Cerebellar nuclear complex (tissue), 1 donor: ENCODE measurements around the gene CFB.
"Not testable (repeated sequence)": the region's sequence is repeated elsewhere in the genome, so short reads cannot be mapped to it uniquely, and the experiment has no call there.

Experiments used
- DNase-seq, 2 experiments: peaks; one replicate each; lab custom pipeline; 2025; lab: John Stamatoyannopoulos, UW

The CFB gene

GRCh38 chr6:31970604-31971271 lies 24.8 kb downstream of the CFB start:
- DNase-seq: no peak

GRCh38 chr6:31971279-31971992 lies 25.5 kb downstream of the CFB start:
- no peak for DNase-seq

GRCh38 chr6:31971993-31972708 lies 26.3 kb downstream of the CFB start, which contains the start of gene DXO:
TSS of gene DXO (minus strand) at chr6:31972138. CDS start at chr6:31971675, 463 bp downstream.
- peak; percentile 95 to 96 for DNase-seq

GRCh38 chr6:31972709-31973350 lies 26.9 kb downstream of the CFB start:
- DNase-seq: no peak

- DNase-seq: not testable (repeated sequence)
Observed at GRCh38 chr6:31976065-31976464, 30.2 kb downstream of the CFB start.

GRCh38 chr6:31977816-31978431 lies 32.0 kb downstream of the CFB start:
- DNase-seq: no peak

- DNase-seq: no peak
Observed at GRCh38 chr6:31978831-31979230, 32.9 kb downstream of the CFB start.

GRCh38 chr6:31979238-31979898 lies 33.5 kb downstream of the CFB start:
- DNase-seq: no peak

- DNase-seq: not testable (repeated sequence)
Observed at GRCh38 chr6:31980195-31980876, 34.4 kb downstream of the CFB start.

GRCh38 chr6:31980998-31981397 lies 35.1 kb downstream of the CFB start:
- not testable (repeated sequence) for DNase-seq

- not testable (repeated sequence) for DNase-seq
Observed at GRCh38 chr6:31981744-31982143, 35.8 kb downstream of the CFB start, which contains the start of gene C4A. TSS of gene C4A (plus strand) at chr6:31982057. CDS start at chr6:31982108, 51 bp downstream.

GRCh38 chr6:31989363-31989762 lies 43.5 kb downstream of the CFB start:
- not testable (repeated sequence) for DNase-seq

- DNase-seq: not testable (repeated sequence)
Observed at GRCh38 chr6:31994421-31994820, 48.5 kb downstream of the CFB start.

GRCh38 chr6:31996385-31996784 lies 50.5 kb downstream of the CFB start:
- not testable (repeated sequence) for DNase-seq
